Measurements from ENCODE around the gene FBRS. TPM values are rescaled to one million over a fixed set of nuclear protein-coding genes. Genes with fewer than 3 reads are reported as not detected.

FBRS gene
- total RNA-seq, 1 experiment from 2014 or later = 16.8 TPM

DNA sequence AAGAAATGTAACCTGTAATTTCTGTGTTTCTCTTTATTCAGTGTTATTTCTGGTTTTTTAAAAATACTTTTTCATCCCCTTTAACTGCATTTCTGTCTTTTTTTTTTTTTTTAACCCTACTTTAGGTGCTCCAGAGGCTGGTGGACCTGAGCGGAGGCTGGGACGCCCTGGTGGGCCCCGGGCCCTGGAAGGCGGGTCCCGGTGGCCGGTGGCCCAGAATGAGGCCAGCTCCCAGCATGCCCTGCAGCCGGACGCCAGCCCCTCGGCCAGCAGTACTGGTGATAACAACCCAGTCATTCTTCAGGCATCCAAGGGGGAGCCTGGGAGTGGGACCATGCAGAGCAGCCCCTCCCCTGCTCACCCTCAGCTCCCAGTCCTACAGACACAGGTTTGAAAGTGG lies 42.3 kb downstream of the FBRS start:
- no peak overlapping the region for H3K4me3 Mint-ChIP-seq
- H3K4me1 ChIP-seq (ENCODE audit: insufficient read depth, low read length) = peaks cover 3% of the 10 kb centered on the region; the same call in 1 of the 2 replicates
- peaks cover 19 to 49% (median 42%) of the 10 kb centered on the region in 3 experiments for H3K36me3 Mint-ChIP-seq (ENCODE audit: insufficient read depth in 1 of 3, low read depth in 3 of 3)
- no peak overlapping the region for H2BK12ac ChIP-seq (ENCODE audit: insufficient read length, low read depth, low read length)
- peaks cover 4% of the 10 kb centered on the region; the same call in 1 of the 2 replicates for H3K27me3 ChIP-seq (ENCODE audit: insufficient read depth, low read length)
- H3T11ph ChIP-seq (ENCODE audit: low read length) = no peak overlapping the region
- H3K9me3 Mint-ChIP-seq = no peaks in the 10 kb centered on the region
- H3K27me3 Mint-ChIP-seq (ENCODE audit: low read depth) = peaks cover 24% of the 10 kb centered on the region
- H2AK5ac ChIP-seq (ENCODE audit: insufficient read length, low read length) = no peak overlapping the region
- H3K4me2 ChIP-seq (ENCODE audit: insufficient read depth, insufficient read length, low read length) = no peak overlapping the region
- H4K8ac ChIP-seq (replicated peaks; ENCODE audit: insufficient read length, low read depth, low read length) = no peak overlapping the region
- peaks cover 2% of the 10 kb centered on the region for H4K20me1 ChIP-seq (ENCODE audit: control insufficient read depth, insufficient read depth, insufficient read length)
- TF ChIP-seq, protein P1, sequence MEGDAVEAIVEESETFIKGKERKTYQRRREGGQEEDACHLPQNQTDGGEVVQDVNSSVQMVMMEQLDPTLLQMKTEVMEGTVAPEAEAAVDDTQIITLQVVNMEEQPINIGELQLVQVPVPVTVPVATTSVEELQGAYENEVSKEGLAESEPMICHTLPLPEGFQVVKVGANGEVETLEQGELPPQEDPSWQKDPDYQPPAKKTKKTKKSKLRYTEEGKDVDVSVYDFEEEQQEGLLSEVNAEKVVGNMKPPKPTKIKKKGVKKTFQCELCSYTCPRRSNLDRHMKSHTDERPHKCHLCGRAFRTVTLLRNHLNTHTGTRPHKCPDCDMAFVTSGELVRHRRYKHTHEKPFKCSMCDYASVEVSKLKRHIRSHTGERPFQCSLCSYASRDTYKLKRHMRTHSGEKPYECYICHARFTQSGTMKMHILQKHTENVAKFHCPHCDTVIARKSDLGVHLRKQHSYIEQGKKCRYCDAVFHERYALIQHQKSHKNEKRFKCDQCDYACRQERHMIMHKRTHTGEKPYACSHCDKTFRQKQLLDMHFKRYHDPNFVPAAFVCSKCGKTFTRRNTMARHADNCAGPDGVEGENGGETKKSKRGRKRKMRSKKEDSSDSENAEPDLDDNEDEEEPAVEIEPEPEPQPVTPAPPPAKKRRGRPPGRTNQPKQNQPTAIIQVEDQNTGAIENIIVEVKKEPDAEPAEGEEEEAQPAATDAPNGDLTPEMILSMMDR (conservative IDR thresholded peaks at IDR 0.05) = no peak
- no peak overlapping the region for H2BK5ac ChIP-seq (ENCODE audit: insufficient read length, low read length)
- H4K91ac ChIP-seq (ENCODE audit: insufficient read length, low read depth, low read length) = no peak overlapping the region
- no CpG with 5 or more reads among the region's 9 CpGs for WGBS (ENCODE audit: extremely low coverage, insufficient read length, low lambda C conversion rate)
- no peak for DNase-seq
- H3K4ac ChIP-seq (ENCODE audit: low read depth, low read length) = no peak overlapping the region
- no peak overlapping the region for H2BK15ac ChIP-seq (ENCODE audit: low read depth, low read length)
- H3K27ac Mint-ChIP-seq = no peak overlapping the region
- H4K5ac ChIP-seq (ENCODE audit: insufficient read length, low read depth, low read length) = no peak overlapping the region
- H2AFZ ChIP-seq (ENCODE audit: low read length) = no peak overlapping the region
- H3K18ac ChIP-seq (ENCODE audit: insufficient read length, low read depth, low read length) = no peak overlapping the region
- H3K23ac ChIP-seq (ENCODE audit: insufficient read length, low read depth, low read length) = no peak overlapping the region
- no peak overlapping the region for H3K9ac ChIP-seq (ENCODE audit: extremely low read depth, insufficient read length, low read length)
- H3K79me1 ChIP-seq (ENCODE audit: insufficient read depth, low read depth, low read length, poor library complexity, severe bottlenecking) = peaks cover 7% of the 10 kb centered on the region
- no peaks in the 10 kb centered on the region for H3K9me3 ChIP-seq (ENCODE audit: control insufficient read depth, low read depth, low read length)
- H3K4me1 Mint-ChIP-seq = peaks cover 14 to 19% of the 10 kb centered on the region in 2 experiments
- peaks cover 9% of the 10 kb centered on the region; the same call in 1 of the 2 replicates for H3K79me2 ChIP-seq (ENCODE audit: insufficient read depth, low read length)
- no peak overlapping the region for H2BK120ac ChIP-seq (ENCODE audit: low read depth, low read length, poor library complexity, severe bottlenecking)
- no peak overlapping the region for H3K27ac ChIP-seq (ENCODE audit: insufficient read length, low read depth, low read length)
- no peak overlapping the region for H3K14ac ChIP-seq (ENCODE audit: insufficient read depth, low read length)
- H3K56ac ChIP-seq (ENCODE audit: insufficient read length, low read depth, low read length) = no peak overlapping the region
- H3K23me2 ChIP-seq (ENCODE audit: insufficient read length, low read depth, low read length, poor library complexity, severe bottlenecking) = peaks cover 9% of the 10 kb centered on the region
- H2BK20ac ChIP-seq (ENCODE audit: low read depth, low read length, poor library complexity, severe bottlenecking) = no peak overlapping the region

Measured in H9 (cell line).